RCC 7860 (cell line): Measurements from ENCODE around the gene FBN3.
A peak's percentile ranks its signal among the peaks of the same experiment; 100 is the strongest.

ENCODE experiments used
- DNase-seq: peaks from one replicate; pipeline ENCODE4 v3.0.0-alpha.2; 2015; ENCODE audit warnings: low spot score
- FAIRE-seq: peaks from 2 replicates; lab custom pipeline; 2012; peaks lifted over from hg19 to GRCh38; lab: Jason Lieb, UNC

Gene FBN3

DNA sequence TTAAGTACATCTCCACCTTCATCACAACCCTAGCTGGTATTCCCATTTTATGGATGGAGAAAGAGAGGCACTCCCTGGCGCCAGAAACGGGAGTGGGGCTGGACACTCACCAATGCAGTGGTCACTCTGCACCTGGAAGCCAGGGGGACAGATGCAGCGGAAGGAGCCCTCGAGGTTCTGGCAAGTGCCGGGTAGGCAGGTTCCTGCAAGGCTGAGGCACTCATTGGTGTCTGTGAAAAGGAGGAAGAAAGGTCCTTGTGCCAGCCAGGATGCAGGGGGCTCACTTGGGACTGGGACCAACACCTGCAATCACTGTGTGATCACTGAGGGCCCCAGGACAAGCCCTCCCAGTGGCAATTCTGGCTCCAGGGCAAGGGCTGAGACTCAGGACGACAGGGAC is 55.1 kb downstream of the FBN3 start:
- FAIRE-seq (no peak), DNase-seq (no peak)

DNA sequence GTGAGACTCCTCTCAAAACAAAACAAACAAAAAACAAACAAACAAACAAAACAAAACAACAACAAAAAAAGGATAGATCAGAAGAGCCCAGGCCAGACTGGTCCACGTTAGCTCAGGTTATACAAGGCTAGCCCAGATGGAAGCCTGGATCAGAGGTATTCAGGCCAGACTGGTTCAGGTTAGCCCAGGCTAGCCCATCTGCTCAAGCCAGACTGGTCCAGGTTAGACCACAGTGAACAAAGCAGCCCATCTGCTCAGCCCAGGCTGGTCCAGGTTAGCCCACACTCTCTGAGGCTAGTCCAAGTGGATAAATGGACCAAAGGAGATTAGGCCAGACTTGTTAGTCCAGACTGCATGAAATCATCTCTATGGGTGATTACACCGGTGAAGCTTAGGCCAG is 55.7 kb downstream of the FBN3 start:
- DNase-seq (no peak), FAIRE-seq (no peak)

DNA sequence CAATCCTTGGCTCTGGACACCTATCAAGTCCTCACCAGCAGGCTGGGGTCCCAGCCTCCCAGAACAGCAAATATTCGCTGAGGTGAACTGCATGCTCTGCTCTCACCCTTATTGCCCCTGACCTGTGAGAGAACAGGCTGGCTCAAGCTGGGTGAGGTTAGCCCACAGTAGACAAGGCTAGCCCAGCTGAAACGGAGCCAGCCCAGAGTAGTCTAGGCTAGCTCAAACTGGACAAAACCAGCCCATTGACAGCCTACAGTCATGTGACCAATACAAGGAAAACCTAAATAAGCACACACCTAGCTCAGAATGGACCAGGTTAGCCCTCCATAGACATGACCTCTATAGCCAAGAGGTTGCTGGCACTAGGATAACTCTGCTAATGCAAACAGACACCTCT is 58.4 kb downstream of the FBN3 start:
- DNase-seq (no peak), FAIRE-seq (no peak)

DNA sequence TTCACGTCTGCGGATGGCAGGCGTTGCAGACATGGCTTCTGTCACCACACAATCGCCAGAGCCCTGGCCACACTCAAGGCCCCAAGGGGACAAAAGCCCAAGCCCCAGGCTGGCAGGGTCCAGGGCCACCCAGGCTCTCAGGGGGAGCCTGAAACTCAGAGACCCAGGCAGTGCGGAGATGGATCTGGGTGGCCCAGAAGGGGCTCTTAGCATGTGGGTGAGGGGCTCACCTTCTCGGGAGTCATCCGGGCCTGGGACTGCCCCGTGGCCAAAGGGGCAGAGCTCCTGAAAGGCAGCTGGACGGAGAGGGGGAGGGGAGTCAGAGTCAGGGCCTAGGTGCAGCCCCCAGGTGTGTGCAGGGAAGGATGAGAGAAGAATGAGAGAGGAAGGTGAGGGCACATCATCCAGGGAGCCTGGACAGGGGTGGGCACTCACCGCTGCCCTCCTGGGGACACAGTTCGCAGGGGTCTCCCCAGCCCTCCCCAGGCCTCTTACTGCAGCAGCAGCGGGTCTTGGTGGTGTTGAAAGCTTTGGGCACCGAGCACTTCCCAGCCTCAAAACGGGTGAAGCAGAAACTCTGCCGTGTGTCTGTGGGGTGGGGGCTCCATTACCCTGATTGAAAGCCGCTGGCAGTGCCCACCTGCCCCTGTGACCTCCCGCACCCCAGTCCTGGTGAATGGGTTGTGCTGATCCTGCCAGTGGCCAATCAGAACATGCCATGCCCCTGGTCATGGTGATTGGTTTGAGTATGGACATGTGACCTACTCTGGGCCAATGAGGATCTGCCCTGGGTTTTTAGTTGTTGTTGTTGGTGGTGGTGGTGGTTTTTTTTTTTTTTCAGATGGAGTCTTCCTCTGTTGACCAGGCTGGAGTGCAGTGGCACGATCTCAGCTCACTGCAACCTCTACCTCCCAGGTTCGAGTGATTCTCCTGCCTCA is 59.5 kb downstream of the FBN3 start:
- DNase-seq (no peak), FAIRE-seq (no peak)

DNA sequence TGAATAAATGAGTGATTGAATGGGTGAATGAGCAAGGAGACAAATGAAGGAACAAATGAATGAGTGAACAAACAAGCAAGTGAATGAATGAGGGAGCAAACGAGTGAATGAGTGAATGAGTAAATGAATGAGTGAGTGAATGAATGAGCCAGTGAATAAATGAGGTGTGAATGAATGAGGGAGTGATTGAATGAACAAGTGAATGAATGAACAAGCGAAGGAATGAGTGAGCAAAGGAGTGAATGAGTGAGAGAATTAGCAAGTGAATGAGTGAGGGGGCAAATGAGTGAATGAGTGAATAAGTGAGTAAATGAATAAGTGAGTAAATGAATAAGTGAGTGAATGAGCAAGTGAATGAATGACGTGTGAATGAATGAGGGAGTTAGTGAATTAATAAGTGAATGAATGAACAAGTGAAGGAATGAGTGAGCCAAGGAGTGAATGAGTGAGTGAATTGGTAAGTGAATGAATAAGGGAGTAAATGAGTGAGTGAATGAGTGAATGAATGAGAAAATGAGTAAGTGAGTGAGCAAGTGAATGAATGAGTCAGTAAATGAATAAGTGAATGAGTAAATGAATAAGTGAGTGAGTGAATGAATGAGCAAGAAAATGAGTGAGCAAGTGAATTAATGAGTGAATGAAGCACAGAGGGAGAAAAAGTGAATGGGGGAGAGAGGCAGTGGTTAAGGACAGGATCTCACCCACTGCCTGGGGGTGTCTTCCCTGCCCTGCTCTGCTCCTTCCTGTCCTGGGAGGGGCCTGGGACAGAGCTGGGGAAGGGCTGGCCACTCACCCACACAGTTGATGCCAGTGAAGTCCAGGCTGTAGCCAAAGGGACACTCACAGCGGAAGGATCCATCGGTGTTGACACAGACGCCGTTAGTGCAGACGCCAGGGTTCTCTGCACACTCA is 60.4 kb downstream of the FBN3 start:
- no peak for FAIRE-seq
- no peak for DNase-seq

DNA sequence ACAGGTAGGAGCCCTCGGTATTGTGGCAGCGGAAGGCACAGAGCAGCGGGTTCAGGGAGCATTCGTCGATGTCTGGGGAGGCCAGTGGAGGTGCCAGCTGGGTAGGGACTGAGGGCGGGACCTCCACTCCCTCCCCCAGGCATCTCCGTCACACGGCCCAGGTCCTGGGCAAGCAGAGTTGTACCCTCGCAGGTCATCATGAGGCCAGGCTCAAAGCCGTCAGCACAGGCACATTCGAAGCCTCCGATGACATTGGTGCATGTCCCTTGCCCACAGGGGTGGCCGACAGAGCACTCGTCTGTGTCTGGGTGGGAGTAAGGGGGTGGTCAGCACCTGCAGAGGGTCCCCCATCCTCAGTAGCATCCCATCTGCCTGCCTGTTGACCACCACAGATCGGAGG is 61.5 kb downstream of the FBN3 start:
- no peak for DNase-seq
- no peak for FAIRE-seq

DNA sequence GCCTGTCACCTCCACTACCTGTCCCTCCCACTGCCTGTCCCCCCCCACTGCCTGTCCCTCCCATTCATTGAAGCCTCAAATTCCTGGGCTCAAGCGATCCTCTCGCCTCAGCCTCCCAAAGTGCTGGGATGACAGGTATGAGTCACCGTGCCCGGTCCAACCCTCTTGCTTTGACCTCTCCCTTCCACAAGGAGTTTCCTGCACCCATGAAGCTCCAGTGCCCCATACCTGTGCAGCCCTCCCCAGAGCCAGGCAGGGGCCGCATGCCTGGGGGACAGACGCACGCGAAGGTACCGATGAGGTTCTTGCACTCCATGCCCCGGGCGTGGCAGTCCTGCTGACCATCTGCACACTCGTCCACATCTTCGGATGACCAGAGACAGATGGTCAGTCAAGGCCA is 62.5 kb downstream of the FBN3 start:
- FAIRE-seq = no peak
- no peak for DNase-seq

DNA sequence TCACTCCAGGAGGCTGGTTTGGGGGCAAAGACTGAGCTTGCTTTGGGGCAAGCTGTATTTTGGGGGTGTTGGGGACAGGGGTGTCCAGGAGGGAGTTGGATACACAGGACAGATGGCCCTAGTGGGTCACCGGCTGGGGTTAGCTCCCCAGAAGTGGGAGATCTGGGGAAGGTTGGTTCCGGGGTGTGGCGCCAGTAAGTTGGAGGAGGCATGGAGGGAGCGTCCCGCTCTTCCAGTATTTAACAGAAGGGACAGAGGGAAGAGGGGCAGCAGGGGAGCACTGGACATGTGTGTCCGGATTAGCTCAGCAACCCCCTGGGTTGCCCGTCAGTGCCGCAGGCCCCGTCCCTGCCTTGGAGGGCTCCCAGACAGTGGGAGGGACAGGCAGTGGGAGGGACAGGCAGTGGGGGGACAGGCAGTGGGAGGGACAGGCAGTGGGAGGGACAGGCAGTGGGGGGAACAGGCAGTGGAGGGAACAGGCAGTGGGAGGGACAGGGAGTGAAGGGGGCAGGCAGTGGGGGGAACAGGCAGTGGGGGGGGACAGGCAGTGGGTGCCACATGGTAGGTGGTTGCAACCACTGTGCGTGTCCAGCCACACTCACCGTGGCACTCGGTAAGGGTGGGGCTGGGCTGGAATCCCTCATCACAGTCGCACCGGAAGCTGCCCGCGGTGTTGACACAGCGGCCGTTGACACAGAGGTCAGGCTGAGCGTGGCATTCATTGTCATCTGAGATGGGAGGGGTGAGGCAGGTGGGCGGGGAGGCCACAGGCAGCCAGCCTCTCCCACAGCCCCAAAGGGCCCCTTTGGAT is 63.6 kb downstream of the FBN3 start:
- DNase-seq (no peak), FAIRE-seq (no peak)

DNA sequence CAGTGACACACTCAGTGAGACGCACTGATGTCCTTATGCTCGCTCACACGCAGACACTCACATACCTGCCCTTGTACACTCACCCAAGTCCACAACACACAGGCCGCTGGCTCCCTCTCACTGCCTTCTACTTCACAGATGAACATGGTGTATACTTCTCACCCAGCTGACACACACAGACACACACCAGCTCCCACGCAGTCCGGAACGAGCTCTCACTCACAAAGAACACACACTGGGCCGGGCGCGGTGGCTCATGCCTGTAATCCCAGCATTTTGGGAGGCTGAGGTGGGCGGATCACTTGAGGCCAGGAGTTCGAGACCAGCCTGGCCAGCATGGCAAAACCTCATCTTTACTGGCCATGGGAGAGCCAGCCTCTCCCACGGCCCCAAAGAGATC is 65.2 kb downstream of the FBN3 start:
- no peak for DNase-seq
- FAIRE-seq = no peak

DNA sequence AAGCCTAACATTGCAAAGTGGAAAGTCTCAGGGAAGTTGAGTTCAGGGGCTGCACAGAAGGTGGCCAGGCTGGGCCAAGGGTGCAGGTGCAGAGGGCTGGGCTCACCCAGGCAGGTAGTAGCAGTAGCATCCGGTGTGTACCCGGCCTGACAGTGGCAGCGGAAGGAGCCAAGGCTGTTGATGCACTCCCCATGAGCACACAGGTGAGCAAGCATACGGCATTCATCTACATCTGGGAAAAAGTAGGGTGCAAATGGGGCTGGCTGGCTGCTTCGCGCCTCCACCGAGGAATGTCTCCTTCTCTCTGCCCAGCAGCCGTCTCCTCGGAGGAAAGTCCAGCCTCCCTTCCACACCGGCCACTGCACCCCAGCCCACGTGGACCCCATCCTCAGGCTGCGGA is 66.3 kb downstream of the FBN3 start:
- DNase-seq (no peak), FAIRE-seq (no peak)

DNA sequence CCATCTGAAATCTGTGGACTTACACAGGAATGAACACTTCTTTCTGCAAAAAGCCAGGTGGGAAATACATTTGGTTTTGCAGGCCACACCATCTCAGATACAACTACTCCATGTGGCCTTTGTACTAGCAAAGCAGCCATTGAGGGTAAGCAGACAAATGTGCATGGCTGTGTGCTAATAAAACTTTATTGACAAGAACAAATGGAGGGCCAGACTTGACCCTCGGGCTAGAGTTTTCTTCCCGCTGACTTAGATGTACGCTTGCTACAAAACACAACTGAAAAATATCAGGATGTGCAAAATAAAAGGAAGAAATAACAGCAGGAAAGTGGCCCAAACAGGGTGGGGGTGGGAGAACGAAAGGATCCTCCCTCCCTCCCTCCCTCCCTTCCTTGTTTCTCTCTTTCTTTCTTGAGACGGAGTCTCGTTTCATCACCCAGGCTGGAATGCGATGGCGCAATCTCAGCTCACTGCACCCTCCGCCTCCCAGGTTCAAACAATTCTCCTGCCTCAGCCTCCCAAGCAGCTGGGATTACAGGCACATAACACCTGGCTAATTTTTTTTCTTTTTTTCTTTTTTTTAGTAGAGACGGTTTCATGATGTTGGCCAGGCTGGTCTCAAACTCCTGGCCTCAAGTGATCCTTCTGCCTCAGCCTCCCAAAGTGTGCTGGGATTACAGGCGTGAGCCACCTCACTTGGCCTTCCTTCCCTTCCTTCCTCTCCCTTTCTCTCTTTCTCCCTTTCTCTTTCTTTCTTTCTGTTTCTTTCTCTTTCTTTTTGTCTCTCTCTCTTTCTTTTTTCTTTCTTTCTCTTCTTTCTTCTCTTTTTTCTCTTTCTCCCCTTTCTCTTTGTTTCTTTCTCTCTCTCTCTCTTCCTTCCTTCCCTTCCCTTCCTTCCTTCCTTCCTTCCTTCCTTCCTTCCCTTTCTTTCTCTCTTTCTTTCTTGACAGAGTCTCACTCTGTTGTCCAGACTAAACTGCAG is 67.5 kb downstream of the FBN3 start:
- no peak for FAIRE-seq
- no peak for DNase-seq

DNA sequence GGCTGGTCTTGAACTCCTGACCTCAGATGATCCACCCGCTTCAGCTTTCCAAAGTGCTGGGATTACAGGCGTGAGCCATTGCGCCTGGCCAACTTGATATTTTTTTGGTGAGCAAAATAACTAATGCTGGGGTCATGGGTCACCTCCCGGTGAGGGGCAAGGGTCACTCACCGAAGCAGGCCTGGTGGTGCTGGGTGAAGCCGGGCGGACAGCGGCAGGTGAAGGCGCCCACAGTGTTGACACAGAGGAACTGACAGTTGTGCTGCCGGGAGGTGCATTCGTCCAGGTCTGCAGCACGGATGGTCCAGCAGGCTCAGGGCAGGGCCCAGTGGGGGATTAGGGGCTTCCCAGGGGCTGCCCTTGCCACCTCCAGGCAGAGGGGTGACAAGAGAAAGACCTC is 68.6 kb downstream of the FBN3 start:
- FAIRE-seq (no peak), DNase-seq (no peak)

DNA sequence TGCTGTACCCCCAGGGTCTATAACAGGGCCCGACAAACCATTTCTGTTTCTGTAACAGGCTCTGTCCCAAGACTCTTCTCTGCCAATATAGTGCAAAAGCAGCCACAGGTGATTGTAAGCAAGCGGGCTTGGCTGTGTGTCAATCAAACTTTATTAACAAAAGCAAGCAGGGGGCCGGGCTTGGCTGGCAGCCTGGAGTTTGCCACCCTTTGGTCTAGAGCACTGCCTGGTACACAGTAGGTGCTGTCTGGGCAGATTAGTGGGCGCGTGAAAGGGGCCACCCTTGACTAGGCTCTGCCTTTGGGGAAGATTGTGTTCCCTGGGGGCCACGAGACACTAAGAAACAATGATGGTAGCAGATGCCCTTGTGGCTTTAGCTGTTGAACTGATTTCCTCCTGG is 69.4 kb downstream of the FBN3 start:
- FAIRE-seq (no peak), DNase-seq (no peak)

DNA sequence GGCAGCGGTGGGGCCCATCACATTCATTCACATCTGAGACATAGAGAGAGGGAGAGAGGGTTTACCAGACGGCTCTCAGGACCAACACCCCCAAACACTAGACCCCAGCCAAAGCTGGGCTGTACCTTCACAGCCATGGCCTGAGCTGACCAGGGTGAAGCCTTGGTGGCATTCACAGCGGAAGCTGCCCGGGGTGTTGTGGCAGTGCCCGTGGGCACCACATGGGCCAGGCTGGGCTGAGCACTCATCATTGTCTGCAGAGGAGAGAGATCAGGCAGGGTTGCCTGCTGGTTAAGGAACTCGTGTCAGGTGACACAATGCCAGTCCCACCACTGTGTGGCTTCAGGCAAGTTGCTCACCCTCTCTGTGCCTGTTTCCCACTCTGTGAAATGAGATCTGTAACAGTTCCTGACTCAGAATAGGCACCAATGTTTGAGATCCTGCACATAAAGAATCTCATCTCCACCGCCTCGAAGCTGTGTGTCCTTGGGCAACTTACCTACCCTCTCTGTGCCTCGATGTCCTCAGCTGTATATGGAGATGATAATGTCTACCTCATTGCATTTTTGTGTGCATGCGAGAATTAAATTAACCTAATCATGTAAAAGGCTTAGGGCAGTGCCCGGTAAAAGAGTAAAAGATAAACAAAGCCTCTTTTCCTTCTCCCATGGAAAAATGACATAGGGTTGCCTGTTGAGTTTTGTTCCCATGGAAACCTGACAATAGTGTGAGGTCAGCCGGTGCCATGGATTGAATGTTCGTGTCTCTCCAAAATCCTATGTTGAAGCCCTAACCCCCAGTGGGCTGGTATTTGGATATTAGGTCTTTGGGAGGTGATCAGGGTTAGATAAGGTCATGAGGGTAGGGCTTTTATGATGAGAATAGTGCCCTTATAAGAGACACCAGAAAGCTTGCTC is 74.0 kb downstream of the FBN3 start:
- no peak for FAIRE-seq
- DNase-seq = no peak

DNA sequence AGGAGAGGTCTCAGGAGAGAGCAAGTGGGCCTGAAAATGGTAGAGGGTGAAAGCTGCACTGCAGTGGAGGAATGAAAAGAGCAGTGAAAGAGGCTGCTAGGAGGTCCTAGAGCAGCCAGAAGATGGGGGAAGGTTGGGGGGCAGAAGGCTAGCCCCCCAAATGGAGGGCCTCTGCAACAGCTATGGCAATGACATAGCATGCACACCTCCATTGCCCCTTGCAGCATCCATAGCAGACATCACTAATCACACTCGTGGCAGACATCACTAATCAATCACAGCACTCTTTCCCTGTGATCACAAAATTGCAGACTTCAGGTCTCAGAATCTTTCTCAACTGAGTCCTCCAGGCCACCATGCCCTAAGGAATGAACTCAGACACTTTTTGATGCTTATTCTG is 74.9 kb downstream of the FBN3 start:
- DNase-seq = no peak
- FAIRE-seq = no peak

DNA sequence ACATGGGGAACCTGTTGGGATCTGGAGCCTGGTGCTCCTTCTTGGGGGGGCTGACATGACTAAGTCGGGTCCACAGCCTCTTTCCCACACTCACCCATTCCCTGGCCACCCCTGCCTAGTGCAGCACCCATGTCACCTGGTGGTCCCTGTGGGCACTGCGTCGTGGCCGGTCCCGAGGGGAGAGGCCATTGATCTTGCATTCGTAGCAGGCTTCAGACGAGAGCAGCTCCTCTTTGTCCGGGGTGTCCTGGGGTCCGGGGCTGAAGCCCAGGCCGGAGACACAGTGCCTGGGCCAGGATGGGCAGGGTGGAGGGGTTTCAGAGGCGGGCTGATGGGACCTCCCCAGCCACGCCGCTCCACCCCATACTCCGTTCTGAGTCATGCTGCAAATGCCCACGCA is 77.5 kb downstream of the FBN3 start:
- DNase-seq = no peak
- no peak for FAIRE-seq

DNA sequence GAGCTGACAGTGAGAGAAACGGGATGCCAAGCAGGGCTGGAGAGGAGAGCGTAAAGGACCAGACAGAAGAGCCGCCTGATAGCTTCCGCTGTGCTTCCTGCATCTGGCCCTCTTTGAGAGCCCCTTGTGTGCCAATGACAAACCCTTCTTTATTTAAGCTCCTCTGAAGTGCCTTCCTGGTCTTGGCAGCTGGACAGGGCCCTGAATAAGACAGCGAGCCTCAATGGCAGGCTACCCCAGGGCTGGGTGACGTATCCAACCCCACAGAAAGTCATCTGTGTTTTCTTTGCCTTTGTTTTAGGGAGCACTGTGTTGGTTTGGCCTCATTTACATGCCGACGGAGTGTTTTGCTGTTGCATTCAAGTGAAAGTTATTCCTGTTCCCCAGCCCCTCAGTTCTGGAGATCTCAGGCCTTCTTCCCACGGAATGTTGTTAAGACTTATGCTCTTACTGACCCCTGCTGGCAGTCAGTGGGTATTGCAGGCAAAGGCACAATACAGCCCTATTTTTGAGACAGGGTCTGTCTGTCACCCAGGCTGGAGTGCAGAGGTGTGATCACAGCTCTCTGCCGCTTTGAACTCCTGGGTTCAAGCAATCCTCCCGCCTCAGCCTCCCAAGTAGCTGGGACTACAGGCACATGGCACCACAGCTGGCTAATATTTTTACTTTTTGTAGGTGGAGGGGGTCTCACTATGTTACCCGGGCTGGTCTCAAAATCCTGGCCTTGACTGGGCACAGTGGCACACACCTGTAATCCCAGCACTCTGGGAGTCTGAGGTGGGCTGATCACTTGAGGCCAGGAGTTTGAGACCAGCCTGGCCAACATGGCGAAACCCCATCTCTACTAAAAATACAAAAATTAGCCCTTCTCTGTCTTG is 80.1 kb downstream of the FBN3 start:
- FAIRE-seq = no peak

DNA sequence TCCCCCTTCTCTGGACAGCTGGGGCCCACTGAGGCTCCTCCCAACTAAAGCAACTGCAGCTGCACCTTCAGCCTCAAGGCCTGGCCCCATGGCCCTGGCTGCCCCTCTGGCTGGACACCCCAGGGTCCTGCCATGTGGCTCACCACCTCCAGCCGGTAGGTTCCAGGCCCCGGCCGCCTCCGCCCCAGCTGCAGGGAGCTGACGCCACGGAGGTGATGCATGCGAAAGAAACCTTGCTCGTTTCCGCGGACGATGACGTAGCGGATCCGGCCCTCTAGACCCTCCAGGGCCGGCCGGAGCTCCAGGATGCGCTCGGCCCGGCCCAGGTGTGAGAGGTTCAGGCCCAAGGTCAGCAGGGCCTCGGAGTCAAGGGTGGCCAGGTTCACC is 83.5 kb downstream of the FBN3 start:
- DNase-seq = no peak
- no peak for FAIRE-seq

More for the DNA sequence above, 80.1 kb downstream of the FBN3 start:
- DNase-seq = peak; percentile 50
